Measurements from ENCODE around the gene ZBTB40.

DNA sequence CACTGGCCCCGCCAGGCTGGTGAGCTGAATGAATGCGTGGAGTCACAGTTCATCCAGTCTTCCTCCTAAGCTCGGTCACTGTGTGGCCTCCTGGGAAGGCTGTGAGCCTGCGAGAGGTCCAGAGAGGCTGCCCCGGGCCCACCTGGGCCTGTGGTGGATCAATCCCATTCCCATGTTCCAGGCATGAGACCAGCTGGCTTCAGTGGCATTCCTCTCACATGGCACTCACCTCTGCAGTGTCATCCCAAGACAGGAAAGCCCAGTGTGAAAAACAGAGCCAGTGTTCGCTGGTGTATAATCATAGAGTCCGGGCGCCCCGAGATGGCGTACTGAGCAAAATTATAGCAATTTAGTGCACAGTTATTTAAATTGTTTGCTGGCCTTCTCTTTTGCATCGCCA is 74.0 kb downstream of the ZBTB40 start:
- TF ChIP-seq, protein P1, sequence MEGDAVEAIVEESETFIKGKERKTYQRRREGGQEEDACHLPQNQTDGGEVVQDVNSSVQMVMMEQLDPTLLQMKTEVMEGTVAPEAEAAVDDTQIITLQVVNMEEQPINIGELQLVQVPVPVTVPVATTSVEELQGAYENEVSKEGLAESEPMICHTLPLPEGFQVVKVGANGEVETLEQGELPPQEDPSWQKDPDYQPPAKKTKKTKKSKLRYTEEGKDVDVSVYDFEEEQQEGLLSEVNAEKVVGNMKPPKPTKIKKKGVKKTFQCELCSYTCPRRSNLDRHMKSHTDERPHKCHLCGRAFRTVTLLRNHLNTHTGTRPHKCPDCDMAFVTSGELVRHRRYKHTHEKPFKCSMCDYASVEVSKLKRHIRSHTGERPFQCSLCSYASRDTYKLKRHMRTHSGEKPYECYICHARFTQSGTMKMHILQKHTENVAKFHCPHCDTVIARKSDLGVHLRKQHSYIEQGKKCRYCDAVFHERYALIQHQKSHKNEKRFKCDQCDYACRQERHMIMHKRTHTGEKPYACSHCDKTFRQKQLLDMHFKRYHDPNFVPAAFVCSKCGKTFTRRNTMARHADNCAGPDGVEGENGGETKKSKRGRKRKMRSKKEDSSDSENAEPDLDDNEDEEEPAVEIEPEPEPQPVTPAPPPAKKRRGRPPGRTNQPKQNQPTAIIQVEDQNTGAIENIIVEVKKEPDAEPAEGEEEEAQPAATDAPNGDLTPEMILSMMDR (IDR thresholded peaks at IDR 0.05; ENCODE audit: insufficient read depth, low read length, poor library complexity, severe bottlenecking) = no peak
- no peak for TF ChIP-seq EZH2phosphoT487 (conservative IDR thresholded peaks at IDR 0.05; ENCODE audit: low read length)
